HG03469 (cell line): ENCODE results near the gene RIMBP3B.
"Not testable (repeated sequence)": the region's sequence is repeated elsewhere in the genome, so short reads cannot be mapped to it uniquely, and the experiment has no call there.

Experiments
- ATAC-seq: cut with Tn5 transposase; IDR thresholded peaks from one replicate; pipeline ENCODE4 v1.9.1; 2021; ENCODE audit warnings: mild to moderate bottlenecking, moderate library complexity, moderate number of reproducible peaks; ENCODE audit not compliant: unreplicated experiment

RIMBP3B gene

DNA sequence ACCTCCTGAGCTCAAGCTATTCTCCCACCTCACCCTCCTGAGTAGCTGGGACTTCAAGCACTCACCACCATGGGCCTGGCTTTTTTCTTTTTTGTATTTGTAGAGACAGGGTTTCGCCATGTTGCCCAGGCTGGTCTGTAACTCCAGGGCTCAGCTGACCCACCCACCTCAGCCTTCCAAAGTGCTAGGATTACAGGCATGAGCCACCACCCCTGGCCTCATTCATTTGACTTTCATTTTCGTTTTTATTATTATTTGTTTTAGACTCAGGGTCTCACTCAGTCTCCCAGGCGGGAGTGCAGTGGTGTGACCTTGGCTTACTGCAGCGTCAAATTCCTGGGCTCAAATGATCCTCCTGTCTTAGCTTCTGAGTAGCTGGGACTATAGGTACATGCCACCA lies 24.2 kb downstream of the RIMBP3B start:
- ATAC-seq, result not testable (repeated sequence)

- not testable (repeated sequence) for ATAC-seq
These were observed 32.8 kb downstream of the RIMBP3B start for GRCh38 chr22:21416375-21416774.

DNA sequence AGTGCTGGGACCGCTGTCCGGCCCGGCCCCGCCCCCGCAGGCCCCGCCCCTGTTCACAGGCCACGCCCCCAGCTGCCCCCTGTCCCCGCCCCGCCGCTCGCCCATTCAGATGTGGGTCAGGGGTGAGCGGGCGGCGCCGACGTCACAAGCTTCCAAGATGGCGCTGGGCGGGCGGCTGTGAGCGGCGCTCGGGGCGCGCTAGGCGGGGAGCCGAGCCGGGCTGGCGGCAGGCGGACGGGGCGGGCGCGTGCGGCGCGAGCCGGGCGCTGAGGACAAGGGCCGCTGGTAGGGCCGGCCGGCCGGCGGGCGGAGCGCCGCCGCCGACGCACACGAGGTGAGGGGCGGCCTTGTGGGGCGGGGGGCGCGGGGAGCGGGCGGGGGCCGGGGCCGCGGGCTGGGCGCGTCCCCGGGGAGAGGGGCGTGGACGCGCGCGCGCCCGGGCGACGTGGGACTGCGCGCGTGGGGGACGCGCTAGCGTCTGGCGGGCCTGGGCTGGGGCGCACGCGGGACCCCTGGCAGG lies 33.7 kb downstream of the RIMBP3B start, which contains the start of gene HIC2:
Gene HIC2, plus strand, starts transcription at position 145 of the 520 bp plus-strand sequence. CDS start 25,461 bp downstream, outside the sequence.
- ATAC-seq, result not testable (repeated sequence)

DNA sequence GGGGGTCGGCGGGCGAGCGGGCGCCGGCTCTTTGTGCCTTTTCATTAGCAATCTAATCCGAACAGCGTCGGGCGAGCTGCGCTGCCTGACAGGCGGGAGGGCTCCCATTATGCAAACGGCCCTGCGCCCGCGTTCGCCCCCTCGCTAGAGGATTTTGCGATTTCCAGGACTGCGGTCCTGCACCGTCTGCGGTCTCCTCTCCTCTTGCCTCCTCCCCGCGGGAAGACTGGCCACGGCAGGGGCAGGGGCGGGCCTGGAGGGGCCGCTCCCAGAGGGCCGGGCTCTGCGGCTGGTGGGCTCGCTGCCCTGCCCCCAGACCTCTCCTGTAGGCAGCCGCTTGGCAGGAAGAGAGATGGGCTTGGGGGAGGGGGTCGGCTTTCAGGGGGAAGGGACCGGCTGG lies 34.3 kb downstream of the RIMBP3B start:
- not testable (repeated sequence) for ATAC-seq

DNA sequence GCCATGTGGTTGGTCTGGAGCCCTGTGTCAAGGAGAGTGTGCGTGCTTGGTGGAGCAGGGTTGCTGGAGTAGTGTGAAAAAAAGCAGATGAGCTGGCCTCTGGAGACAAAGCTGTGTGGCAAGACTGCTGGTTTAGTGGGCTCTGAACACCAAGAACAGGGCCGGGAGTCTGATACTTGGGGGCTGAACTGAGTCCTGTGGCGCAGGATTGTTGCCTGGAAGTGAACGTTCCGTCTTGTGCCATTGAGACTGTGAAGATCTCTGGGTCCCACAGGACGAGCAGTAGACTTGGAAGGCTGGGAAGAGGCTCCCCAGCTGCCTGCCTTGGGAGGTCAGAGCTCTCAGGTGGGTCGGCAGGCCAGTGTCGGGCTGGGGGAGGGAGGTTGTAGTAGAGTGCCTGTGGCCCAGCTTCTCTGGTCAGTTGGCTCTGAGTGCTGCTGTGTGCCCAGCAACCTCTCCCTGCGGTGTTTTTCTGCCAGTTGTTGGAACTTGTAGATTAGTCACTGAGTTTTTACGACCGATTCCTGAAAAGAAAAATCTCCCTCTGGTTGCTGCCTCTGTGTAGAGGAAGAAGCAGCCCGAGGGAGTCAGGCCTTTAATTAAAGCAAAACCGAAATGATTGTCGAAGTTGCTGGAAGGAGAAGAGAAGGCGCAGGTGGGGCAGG lies 35.6 kb downstream of the RIMBP3B start:
- not testable (repeated sequence) for ATAC-seq

DNA sequence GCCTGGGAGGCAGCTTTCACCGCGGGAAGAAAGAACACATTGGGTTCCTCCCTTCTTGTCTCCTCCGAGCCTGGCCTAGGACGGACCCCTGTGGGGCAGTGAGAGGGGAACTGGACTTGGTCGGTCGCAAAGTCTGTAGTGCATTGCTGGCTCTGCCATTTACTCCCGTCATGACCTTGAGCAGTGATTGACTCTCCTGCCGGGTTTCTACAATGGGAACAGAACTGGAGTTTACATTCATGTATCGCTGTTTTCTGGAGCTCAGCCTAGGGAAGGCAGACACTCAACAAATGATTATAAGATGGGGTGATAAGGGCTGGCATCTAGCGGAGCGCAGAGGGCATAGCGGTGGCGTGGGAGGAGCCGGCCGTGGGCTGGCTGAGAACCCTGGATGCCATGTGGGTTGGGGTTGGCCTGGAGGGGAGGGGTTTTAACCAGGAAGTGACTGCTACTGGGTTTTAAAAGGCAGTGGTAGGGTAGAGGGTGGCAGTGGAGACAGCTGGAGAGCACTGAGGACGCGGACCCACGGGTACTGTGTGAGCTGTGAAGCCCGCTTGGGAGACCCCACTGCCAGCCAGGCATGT lies 36.7 kb downstream of the RIMBP3B start:
- ATAC-seq, result not testable (repeated sequence)

DNA sequence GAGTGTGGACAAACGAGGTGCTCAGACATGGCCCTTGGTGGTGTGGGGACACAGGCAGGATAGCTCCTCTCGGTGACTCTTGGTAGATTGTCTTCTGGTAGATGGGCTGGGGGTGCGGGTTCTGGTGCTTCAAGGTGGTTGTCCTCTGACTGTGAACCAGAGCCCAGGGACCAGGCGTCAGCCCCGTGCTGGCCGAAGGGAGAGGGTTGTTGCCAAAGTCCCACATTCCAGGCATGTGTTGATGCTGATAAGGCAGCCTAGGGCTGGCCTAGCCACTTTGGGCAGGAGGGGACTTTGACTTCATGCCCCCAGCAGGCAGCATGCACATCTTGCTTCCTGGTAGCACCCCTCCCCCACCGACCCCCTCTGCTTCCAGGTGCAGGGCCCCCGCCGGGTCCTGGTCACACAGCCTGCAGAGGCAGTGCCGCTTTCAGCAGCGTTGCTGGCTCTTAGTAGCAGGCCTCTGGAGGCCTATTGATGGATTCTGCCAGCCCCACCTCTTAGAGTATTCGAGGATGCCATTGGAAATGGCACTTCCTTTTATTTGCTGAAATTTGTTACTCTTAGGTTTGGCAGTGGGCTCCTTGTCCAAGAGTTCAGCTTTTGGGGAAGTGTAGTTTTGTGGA lies 40.6 kb downstream of the RIMBP3B start:
- not testable (repeated sequence) for ATAC-seq

DNA sequence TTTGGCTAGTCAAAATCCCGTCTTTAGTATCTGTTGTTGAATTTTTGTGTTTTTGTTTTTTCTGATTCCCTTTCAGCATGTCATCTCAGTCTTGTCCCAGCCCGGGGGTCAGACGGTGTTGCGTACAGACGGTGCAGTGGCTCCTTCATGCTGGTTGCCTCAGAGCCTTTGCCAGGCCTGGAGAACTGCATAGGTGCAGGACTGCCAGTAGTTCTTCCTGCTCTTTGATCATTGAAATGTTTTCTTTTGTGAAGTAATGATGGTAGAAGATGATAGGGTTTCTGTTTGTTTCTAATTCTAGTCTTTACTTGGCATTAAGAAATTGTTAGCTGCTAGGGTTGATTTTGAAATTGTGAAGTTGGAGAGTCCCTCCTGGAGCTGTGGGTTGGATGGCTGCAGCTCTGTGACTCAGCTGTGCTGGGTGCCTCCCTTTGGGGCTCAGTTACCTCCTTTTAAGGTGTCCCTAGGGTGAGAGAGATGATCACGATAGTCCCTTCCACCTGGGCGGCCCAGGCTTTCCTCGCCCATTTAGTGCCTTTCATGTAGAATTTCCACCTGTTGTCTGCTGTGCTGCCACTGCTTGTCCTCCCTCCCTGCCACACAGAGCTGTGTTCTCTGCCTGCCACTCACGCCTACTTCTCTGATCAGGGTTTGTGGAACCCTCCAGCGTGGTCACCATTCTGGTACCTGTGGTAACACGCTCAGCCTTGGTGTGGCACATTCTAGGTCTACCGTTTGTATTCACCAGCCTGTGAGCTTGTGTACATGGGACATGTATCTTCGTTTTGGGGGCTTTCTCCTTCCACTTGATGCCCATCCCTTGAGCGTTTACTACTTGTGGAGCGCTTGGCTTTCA lies 51.1 kb downstream of the RIMBP3B start:
- ATAC-seq, result not testable (repeated sequence)

DNA sequence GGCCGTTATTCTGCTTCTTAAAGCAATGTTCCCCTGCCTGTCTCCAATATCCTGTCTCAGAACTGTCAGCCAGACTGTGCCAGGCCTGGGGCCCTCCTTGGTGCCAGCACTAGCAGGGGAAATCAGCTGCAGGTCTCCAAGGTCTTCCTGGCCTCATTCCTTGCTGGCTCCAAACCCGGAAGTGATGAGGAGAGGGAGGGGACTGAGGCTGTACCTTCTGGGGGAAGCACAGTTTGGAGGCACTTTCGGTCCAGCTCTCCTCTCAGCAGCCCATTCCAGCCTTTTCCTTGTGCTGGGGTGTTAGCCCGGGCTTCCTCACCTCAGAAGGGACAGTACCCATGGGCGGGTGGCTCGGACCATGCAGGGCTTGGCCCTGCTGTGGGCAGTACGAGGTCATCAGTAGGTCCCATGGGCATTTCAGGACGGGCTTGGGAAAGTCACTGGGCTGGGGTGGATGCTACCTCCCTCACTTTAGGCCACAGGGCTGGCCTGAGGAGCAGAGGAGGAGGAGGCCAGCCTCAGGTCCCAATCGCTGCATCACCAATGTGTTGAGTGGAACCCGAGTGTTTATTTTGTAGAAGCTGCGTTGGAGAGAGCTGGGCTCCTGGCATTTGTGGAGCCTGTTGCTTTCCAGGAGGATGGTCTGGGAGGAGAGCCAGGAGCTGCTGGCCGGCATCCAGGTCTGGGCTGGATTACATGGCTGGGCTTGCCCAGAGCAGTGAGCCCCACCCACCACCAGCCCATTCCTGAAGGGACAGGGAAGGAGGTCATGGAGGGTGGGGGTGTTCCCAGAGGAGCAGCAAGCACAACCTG lies 52.7 kb downstream of the RIMBP3B start:
- not testable (repeated sequence) for ATAC-seq

DNA sequence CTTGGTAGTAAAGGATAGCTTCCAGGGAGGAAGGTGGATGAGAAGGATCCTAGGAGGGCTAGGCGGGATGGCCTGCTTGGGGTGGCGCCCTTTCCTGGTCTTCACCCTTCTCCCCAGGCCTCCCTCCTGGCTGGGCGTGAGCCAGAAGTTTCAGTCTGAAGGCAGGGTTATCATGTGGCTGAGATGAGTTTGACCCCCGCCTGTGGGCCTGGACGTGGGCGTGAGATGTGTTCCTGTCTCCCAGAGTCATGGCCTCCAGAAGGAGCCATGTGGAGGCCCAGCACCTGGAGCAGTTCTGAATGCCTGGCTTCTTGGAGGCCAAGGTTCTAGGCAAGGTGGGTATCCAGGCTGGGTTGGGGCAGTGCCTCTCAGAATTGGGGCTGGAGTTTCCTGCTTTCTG lies 54.5 kb downstream of the RIMBP3B start:
- ATAC-seq, result not testable (repeated sequence)
